MCF 10A (cell line): ENCODE measurements around the gene XPO6. TPM values are rescaled to one million over a fixed set of nuclear protein-coding genes. Genes with fewer than 3 reads are reported as not detected.

Experiments used
- BruUV-seq: library from RNA; stranded (reverse); fragments of 400-500 nt; replicated peaks from 2 replicates; lab custom pipeline; 2021; lab: Mats Ljungman, UMichigan
- CTCF ChIA-PET: fragments of 300-600 bp; sonication (Branson Sonifier 250); formaldehyde crosslinking; extraction: SDS; loops from one replicate; lab custom pipeline; 2021; ENCODE audit warnings: antibody characterized with exemption, inconsistent platforms; lab: Yijun Ruan, JAX
- POLR2A ChIA-PET: fragments of 300-600, 350-650 bp; sonication (Branson Sonifier 250); formaldehyde crosslinking; extraction: SDS; loops from one replicate; lab custom pipeline; 2020; ENCODE audit warnings: antibody characterized with exemption, inconsistent platforms; lab: Yijun Ruan, JAX
- DNase-seq: peaks from one replicate; pipeline ENCODE4 v3.0.0-alpha.2; 2018; ENCODE audit not compliant: unreplicated experiment
- H3K27ac Mint-ChIP-seq: one replicate; pipeline ENCODE4 v1.8.0; 2022; ENCODE audit warnings: mild to moderate bottlenecking, low read depth, mixed read lengths; ENCODE audit not compliant: unreplicated experiment
- H3K27me3 Mint-ChIP-seq: one replicate; pipeline ENCODE4 v1.8.0; 2022; ENCODE audit warnings: mixed read lengths; ENCODE audit not compliant: insufficient read depth, unreplicated experiment
- H3K36me3 Mint-ChIP-seq: one replicate; pipeline ENCODE4 v1.8.0; 2022; ENCODE audit warnings: mild to moderate bottlenecking, moderate library complexity, mixed read lengths; ENCODE audit not compliant: insufficient read depth, unreplicated experiment
- H3K4me1 Mint-ChIP-seq: one replicate; pipeline ENCODE4 v1.8.0; 2022; ENCODE audit warnings: mixed read lengths; ENCODE audit not compliant: insufficient read depth, unreplicated experiment
- H3K4me3 Mint-ChIP-seq: one replicate; pipeline ENCODE4 v1.8.0; 2022; ENCODE audit warnings: mild to moderate bottlenecking, moderate library complexity, mixed read lengths; ENCODE audit not compliant: unreplicated experiment
- H3K9me3 Mint-ChIP-seq: one replicate; pipeline ENCODE4 v1.8.0; 2022; ENCODE audit warnings: mixed read lengths; ENCODE audit not compliant: unreplicated experiment
- CTCF ChIP-seq: fragments of 200-600 bp; IDR thresholded peaks from one replicate; pipeline ENCODE4 v1.8.0; 2022; ENCODE audit warnings: antibody characterized with exemption, mild to moderate bottlenecking; ENCODE audit not compliant: unreplicated experiment
- intact Hi-C: fragments of 100-400 bp; cut with micrococcal nuclease; formaldehyde crosslinking; loops from 2 replicates; pipeline ENCODE4 v1.14.1; 2022
- total RNA-seq: library from RNA; stranded (reverse); gene quantifications from 2 replicates; pipeline ENCODE4 v1.2.3, GENCODE V29; 2022

The XPO6 gene
- total RNA-seq, 1 experiment from 2014 or later: 200 TPM

- H3K4me3 Mint-ChIP-seq: no peak overlapping the region
- ChIA-PET POLR2A (interaction anchor here (2.5 kb wide), 1 partner anchor 15 kb away, joined by 23 read pairs; the partner anchor contains the start of gene XPO6), CTCF (interaction anchor here (4.7 kb wide), 1 partner anchor 14 kb away, joined by 16 read pairs; no protein-coding TSS in a partner anchor)
- TF ChIP-seq CTCF: no peak
- H3K36me3 Mint-ChIP-seq: peaks cover 29% of the 10 kb centered on the region
- no peak for DNase-seq
- peaks cover 36% of the 10 kb centered on the region for H3K4me1 Mint-ChIP-seq
- H3K27me3 Mint-ChIP-seq: no peaks in the 10 kb centered on the region
- H3K9me3 Mint-ChIP-seq: no peaks in the 10 kb centered on the region
- no TSS peak for BruUV-seq
- H3K27ac Mint-ChIP-seq: peak overlapping the region; percentile 50
- intact Hi-C loops: no loop called here
Observed at GRCh38 chr16:28195859-28196258, 15.9 kb downstream of the XPO6 start.

DNA sequence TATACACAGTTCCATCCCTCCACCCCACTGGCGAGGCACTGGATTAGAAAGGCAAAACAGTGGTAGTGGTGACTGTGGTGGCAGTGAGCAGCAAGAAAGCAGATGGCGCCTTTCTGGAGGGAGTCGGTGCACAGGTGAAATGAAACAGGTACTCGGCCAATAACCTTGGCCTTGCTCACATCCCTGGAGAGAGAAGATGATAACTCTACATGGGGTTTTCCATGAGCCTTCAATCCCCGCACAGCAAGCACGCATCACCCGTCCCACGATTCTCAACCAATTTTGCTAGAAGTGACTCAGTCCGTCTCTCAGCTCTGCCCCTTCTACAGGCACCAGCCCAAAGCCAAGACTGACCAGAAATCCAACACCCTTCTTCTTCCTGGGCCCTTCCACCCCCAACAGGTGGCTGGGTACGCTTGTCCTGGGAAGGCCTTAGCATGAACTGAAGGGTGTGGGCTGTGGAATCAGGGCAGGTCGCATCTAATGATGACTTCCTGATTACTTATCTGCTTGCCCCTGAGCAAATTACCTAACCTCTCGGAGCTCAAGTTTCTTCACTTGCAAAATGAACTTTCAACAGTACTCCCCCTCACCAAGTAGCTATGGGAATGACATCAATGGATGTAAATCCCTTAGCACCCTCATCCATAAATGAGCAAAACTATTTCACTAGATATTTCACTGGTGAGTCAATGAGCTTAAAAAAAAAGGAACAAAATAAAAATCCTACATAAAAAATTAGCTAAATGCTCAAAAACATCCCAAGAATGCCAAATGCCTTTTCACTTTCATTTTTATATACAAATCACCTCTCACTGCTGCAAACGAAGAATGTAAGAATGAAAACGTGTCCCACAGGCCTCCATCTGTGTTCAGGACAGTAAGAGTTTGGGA, 18.0 kb downstream of the XPO6 start:
- POLR2A ChIA-PET: interaction anchor here (0.9 to 2.9 kb wide), 4 partner anchors 12 to 17 kb away, joined by 3 to 23 read pairs (median 12); partner anchors contain the start of gene XPO6
- CTCF ChIA-PET: interaction anchor here (4.7 kb wide), 1 partner anchor 16 kb away, joined by 16 read pairs; no protein-coding TSS in a partner anchor
- Mint-ChIP-seq H3K4me1 (peaks cover 33% of the 10 kb centered on the region), H3K9me3 (no peaks in the 10 kb centered on the region), H3K4me3 (no peak overlapping the region), H3K27me3 (no peaks in the 10 kb centered on the region), H3K27ac (peak overlapping the region; percentile 50), H3K36me3 (peaks cover 29% of the 10 kb centered on the region)
- BruUV-seq: no TSS peak
- intact Hi-C loops: no loop called here
- peak; percentile 62 for DNase-seq
- no peak for TF ChIP-seq CTCF

- intact Hi-C loops: no loop called here
- DNase-seq: no peak
- Mint-ChIP-seq H3K4me1 (peaks cover 33% of the 10 kb centered on the region), H3K36me3 (peaks cover 35% of the 10 kb centered on the region), H3K27me3 (no peaks in the 10 kb centered on the region), H3K27ac (peak overlapping the region; percentile 10), H3K4me3 (no peak overlapping the region), H3K9me3 (no peaks in the 10 kb centered on the region)
- POLR2A ChIA-PET: interaction anchor here (2.0 to 3.8 kb wide), 3 partner anchors 11 to 16 kb away, joined by 10 to 41 read pairs (median 19); partner anchors contain the start of gene XPO6
- CTCF ChIA-PET: interaction anchor here (0.6 to 4.7 kb wide), 3 partner anchors 17 to 762 kb away, joined by 3 to 16 read pairs (median 3); no protein-coding TSS in a partner anchor
- BruUV-seq: no TSS peak
- TF ChIP-seq CTCF: no peak
Observed at GRCh38 chr16:28192806-28193529, 18.8 kb downstream of the XPO6 start.
